ENCODE results near the gene CIAO3. TPM values are rescaled to one million over a fixed set of nuclear protein-coding genes. Genes with fewer than 3 reads are reported as not detected.
"Not testable (repeated sequence)": the region's sequence is repeated elsewhere in the genome, so short reads cannot be mapped to it uniquely, and the experiment has no call there.

Gene CIAO3
- polyA plus RNA-seq, 6 donors from 2014 or later: 14.1 to 29.6 (median 20.5) TPM

GRCh38 chr16:760545-761343, 19.9 kb upstream of the CIAO3 start, which contains the start of gene MSLN:
Gene MSLN, plus strand, starts transcription at chr16:760734. Its CDS starts 1,947 bp downstream, at chr16:762681.
- ATAC-seq (ENCODE audit: low read depth in 2 of 2) (no peak), DNase-seq (no peak)
- Mint-ChIP-seq H3K9me3 (peaks cover 0 to 5% (median 0%) of the 10 kb centered on the region in 7 donors), H3K4me1 (peaks cover 0 to 5% (median 0%) of the 10 kb centered on the region in 3 donors), H3K36me3 (no peaks in the 10 kb centered on the region), H3K4me3 (no peak within 1 kb of the TSS), H3K27ac (no peak within 1 kb of the TSS), H3K27me3 (peaks cover 6 to 26% (median 8%) of the 10 kb centered on the region in 3 donors)

GRCh38 chr16:760065-760464, 19.3 kb upstream of the CIAO3 start:
- no peak overlapping the region for H3K27ac Mint-ChIP-seq
- ATAC-seq (ENCODE audit: low read depth in 2 of 2) (no peak), DNase-seq (no peak)
- H3K4me3 Mint-ChIP-seq: no peak overlapping the region
- H3K9me3 Mint-ChIP-seq: peaks cover 0 to 5% (median 0%) of the 10 kb centered on the region in 7 donors
- H3K27me3 Mint-ChIP-seq: peaks cover 6 to 26% (median 8%) of the 10 kb centered on the region in 3 donors
- no peaks in the 10 kb centered on the region for H3K36me3 Mint-ChIP-seq
- peaks cover 0 to 6% (median 0%) of the 10 kb centered on the region in 3 donors for H3K4me1 Mint-ChIP-seq

GRCh38 chr16:759110-759910, 18.5 kb upstream of the CIAO3 start:
- no peak overlapping the region for H3K4me3 Mint-ChIP-seq
- no peaks in the 10 kb centered on the region for H3K36me3 Mint-ChIP-seq
- H3K27me3 Mint-ChIP-seq: peaks cover 6 to 26% (median 8%) of the 10 kb centered on the region in 3 donors
- no peak for DNase-seq
- H3K4me1 Mint-ChIP-seq: peaks cover 0 to 6% (median 4%) of the 10 kb centered on the region in 3 donors
- H3K9me3 Mint-ChIP-seq: peaks cover 0 to 5% (median 0%) of the 10 kb centered on the region in 7 donors
- ATAC-seq (ENCODE audit: low read depth in 2 of 2): no peak
- no peak overlapping the region for H3K27ac Mint-ChIP-seq

- no peaks in the 10 kb centered on the region for H3K36me3 Mint-ChIP-seq
- ATAC-seq (ENCODE audit: low read depth in 2 of 2): no peak
- peaks cover 6 to 18% (median 8%) of the 10 kb centered on the region in 3 donors for H3K27me3 Mint-ChIP-seq
- H3K4me3 Mint-ChIP-seq: no peak overlapping the region
- peaks cover 0 to 6% (median 4%) of the 10 kb centered on the region in 3 donors for H3K4me1 Mint-ChIP-seq
- peaks cover 0 to 5% (median 0%) of the 10 kb centered on the region in 7 donors for H3K9me3 Mint-ChIP-seq
- H3K27ac Mint-ChIP-seq: no peak overlapping the region
- DNase-seq: no peak
Observed at GRCh38 chr16:756428-756827, 15.6 kb upstream of the CIAO3 start.

GRCh38 chr16:754656-755055, 13.9 kb upstream of the CIAO3 start:
- DNase-seq (no peak), ATAC-seq (ENCODE audit: low read depth in 2 of 2) (peak; percentile 65 to 79)
- H3K36me3 Mint-ChIP-seq: no peaks in the 10 kb centered on the region
- peak overlapping the region in 1 of 6 donors; percentile 20 for H3K27ac Mint-ChIP-seq
- no peak overlapping the region for H3K4me3 Mint-ChIP-seq
- peaks cover 0 to 5% (median 0%) of the 10 kb centered on the region in 7 donors for H3K9me3 Mint-ChIP-seq
- peaks cover 0 to 6% (median 4%) of the 10 kb centered on the region in 3 donors for H3K4me1 Mint-ChIP-seq
- H3K27me3 Mint-ChIP-seq: peaks cover 6 to 18% (median 8%) of the 10 kb centered on the region in 3 donors

GRCh38 chr16:754121-754607, 13.4 kb upstream of the CIAO3 start:
- H3K36me3 Mint-ChIP-seq; DNase-seq; ATAC-seq (ENCODE audit: low read depth in 2 of 2); H3K4me3 Mint-ChIP-seq; H3K4me1 Mint-ChIP-seq; H3K27ac Mint-ChIP-seq; H3K9me3 Mint-ChIP-seq: not testable (repeated sequence)
- H3K27me3 Mint-ChIP-seq: peaks cover 6 to 18% (median 8%) of the 10 kb centered on the region in 3 donors

GRCh38 chr16:752007-752312, 11.2 kb upstream of the CIAO3 start:
- Mint-ChIP-seq H3K27ac (no peak overlapping the region), H3K4me1 (peaks cover 0 to 4% (median 3%) of the 10 kb centered on the region in 3 donors)

GRCh38 chr16:751152-752006, 10.6 kb upstream of the CIAO3 start:
- Mint-ChIP-seq H3K4me3 (no peak overlapping the region), H3K36me3 (no peaks in the 10 kb centered on the region), H3K9me3 (peaks cover 0 to 1% (median 0%) of the 10 kb centered on the region in 7 donors), H3K27ac (peak overlapping the region in 1 of 6 donors; percentile 85), H3K4me1 (peaks cover 0 to 4% (median 3%) of the 10 kb centered on the region in 3 donors), H3K27me3 (peaks cover 0 to 7% (median 0%) of the 10 kb centered on the region in 3 donors)
- DNase-seq (no peak), ATAC-seq (ENCODE audit: low read depth in 2 of 2) (no peak)

More at GRCh38 chr16:752007-752312, 11.2 kb upstream of the CIAO3 start:
- no peak overlapping the region for H3K4me3 Mint-ChIP-seq
- H3K36me3 Mint-ChIP-seq: no peaks in the 10 kb centered on the region
- peaks cover 0 to 12% (median 0%) of the 10 kb centered on the region in 3 donors for H3K27me3 Mint-ChIP-seq
- ATAC-seq (ENCODE audit: low read depth in 2 of 2) (no peak), DNase-seq (no peak)
- H3K9me3 Mint-ChIP-seq: peaks cover 0 to 3% (median 0%) of the 10 kb centered on the region in 7 donors

- Mint-ChIP-seq H3K27me3 (peaks cover 0 to 4% (median 0%) of the 10 kb centered on the region in 3 donors), H3K9me3 (no peaks in the 10 kb centered on the region), H3K36me3 (no peaks in the 10 kb centered on the region), H3K4me3 (no peak overlapping the region), H3K4me1 (peaks cover 0 to 4% (median 0%) of the 10 kb centered on the region in 3 donors), H3K27ac (no peak overlapping the region)
- ATAC-seq (ENCODE audit: low read depth in 2 of 2) (no peak), DNase-seq (no peak)
Observed at GRCh38 chr16:750485-750884, 9.7 kb upstream of the CIAO3 start.

GRCh38 chr16:749010-749409, 8.2 kb upstream of the CIAO3 start:
- ATAC-seq (ENCODE audit: low read depth in 2 of 2): no peak

GRCh38 chr16:747978-748746, 7.4 kb upstream of the CIAO3 start:
- Mint-ChIP-seq H3K9me3 (no peaks in the 10 kb centered on the region), H3K27me3 (peaks cover 0 to 3% (median 0%) of the 10 kb centered on the region in 3 donors), H3K36me3 (no peaks in the 10 kb centered on the region), H3K4me3 (no peak overlapping the region), H3K4me1 (no peaks in the 10 kb centered on the region), H3K27ac (no peak overlapping the region)
- no peak for DNase-seq
- ATAC-seq (ENCODE audit: low read depth in 2 of 2): no peak

More at GRCh38 chr16:749010-749409, 8.2 kb upstream of the CIAO3 start:
- no peak overlapping the region for H3K27ac Mint-ChIP-seq
- no peak overlapping the region for H3K4me3 Mint-ChIP-seq
- no peaks in the 10 kb centered on the region for H3K9me3 Mint-ChIP-seq
- DNase-seq: no peak
- H3K27me3 Mint-ChIP-seq: peaks cover 0 to 4% (median 0%) of the 10 kb centered on the region in 3 donors
- H3K36me3 Mint-ChIP-seq: no peaks in the 10 kb centered on the region
- no peaks in the 10 kb centered on the region for H3K4me1 Mint-ChIP-seq

GRCh38 chr16:746637-747036, 5.8 kb upstream of the CIAO3 start:
- ATAC-seq (ENCODE audit: low read depth in 2 of 2) (no peak), DNase-seq (no peak)
- Mint-ChIP-seq H3K4me3 (peak overlapping the region in 1 of 8 donors; percentile 15), H3K9me3 (no peaks in the 10 kb centered on the region), H3K27me3 (no peaks in the 10 kb centered on the region), H3K27ac (no peak overlapping the region), H3K36me3 (no peaks in the 10 kb centered on the region), H3K4me1 (peaks cover 0 to 3% (median 0%) of the 10 kb centered on the region in 3 donors)

Data from naive B cell (primary cell).